HEK293T (cell line): ENCODE measurements around the gene GALK1.

Experiments
- CTCF ChIA-PET: fragments of 350-600 bp; formaldehyde crosslinking; extraction: SDS; loops from one replicate; lab custom pipeline; 2021; ENCODE audit warnings: antibody characterized with exemption, inconsistent platforms; lab: Yijun Ruan, JAX
- POLR2A ChIA-PET: fragments of 350-600 bp; formaldehyde crosslinking; extraction: SDS; loops from one replicate; lab custom pipeline; 2020; ENCODE audit warnings: antibody characterized with exemption, inconsistent platforms; lab: Yijun Ruan, JAX
- DNase-seq: peaks from one replicate; pipeline ENCODE4 v3.0.0; 2012; ENCODE audit warnings: mixed read lengths; ENCODE audit errors: extremely low spot score
- ARNT ChIP-seq: fragments of 450-650 bp; IDR thresholded peaks from 2 replicates; pipeline ENCODE4 v1.6.1; 2017; ENCODE audit warnings: mild to moderate bottlenecking
- BHLHE40 ChIP-seq: fragments of 450-650 bp; IDR thresholded peaks from 2 replicates; pipeline ENCODE4 v1.6.1; 2016; ENCODE audit warnings: mild to moderate bottlenecking, moderate library complexity, borderline replicate concordance
- CTBP1 ChIP-seq: fragments of 450-650 bp; IDR thresholded peaks from 2 replicates; pipeline ENCODE4 v1.6.1; 2016; ENCODE audit warnings: borderline replicate concordance
- ELF4 ChIP-seq: fragments of 450-650 bp; IDR thresholded peaks from 2 replicates; pipeline ENCODE4 v1.6.1; 2017; ENCODE audit warnings: antibody characterized with exemption
- FOXA1 ChIP-seq: fragments of 450-650 bp; IDR thresholded peaks from 2 replicates; pipeline ENCODE4 v1.6.1; 2016; ENCODE audit warnings: mild to moderate bottlenecking
- FOXK2 ChIP-seq: fragments of 450-650 bp; IDR thresholded peaks from 2 replicates; pipeline ENCODE4 v1.6.1; 2016; ENCODE audit warnings: mild to moderate bottlenecking
- FOXM1 ChIP-seq: fragments of 450-650 bp; IDR thresholded peaks from 2 replicates; pipeline ENCODE4 v1.6.1; 2017; ENCODE audit warnings: mild to moderate bottlenecking, borderline replicate concordance
- HDGF ChIP-seq: fragments of 450-650 bp; IDR thresholded peaks from 2 replicates; pipeline ENCODE4 v1.6.1; 2017; ENCODE audit warnings: antibody characterized with exemption, borderline replicate concordance
- L3MBTL2 ChIP-seq: fragments of 450-650 bp; conservative IDR thresholded peaks from 2 replicates; pipeline ENCODE4 v1.6.1; 2016; ENCODE audit warnings: mild to moderate bottlenecking
- LEF1 ChIP-seq: fragments of 450-650 bp; IDR thresholded peaks from 2 replicates; pipeline ENCODE4 v1.6.1; 2017; ENCODE audit warnings: mild to moderate bottlenecking, borderline replicate concordance
- NFRKB ChIP-seq: fragments of 450-650 bp; IDR thresholded peaks from 2 replicates; pipeline ENCODE4 v1.6.1; 2016; ENCODE audit warnings: mild to moderate bottlenecking, moderate library complexity
- PKNOX1 ChIP-seq: fragments of 450-650 bp; IDR thresholded peaks from 2 replicates; pipeline ENCODE4 v1.6.1; 2016
- SP1 ChIP-seq: fragments of 450-650 bp; IDR thresholded peaks from 2 replicates; pipeline ENCODE4 v1.6.1; 2017
- SUZ12 ChIP-seq: fragments of 450-650 bp; IDR thresholded peaks from 2 replicates; pipeline ENCODE4 v1.6.1; 2016; ENCODE audit warnings: mild to moderate bottlenecking
- TARDBP ChIP-seq: fragments of 450-650 bp; IDR thresholded peaks from 2 replicates; pipeline ENCODE4 v1.6.1; 2016
- ZNF384 ChIP-seq: fragments of 450-650 bp; IDR thresholded peaks from 2 replicates; pipeline ENCODE4 v1.6.1; 2016

GALK1 gene

GRCh38 chr17:75727391-75727790 lies 37.6 kb downstream of the GALK1 start:
- no peak for TF ChIP-seq TARDBP
- no peak for TF ChIP-seq PKNOX1
- TF ChIP-seq ARNT = no peak
- TF ChIP-seq L3MBTL2 = no peak
- TF ChIP-seq FOXM1 = no peak
- TF ChIP-seq ELF4 = no peak
- no peak for TF ChIP-seq CTBP1
- no peak for TF ChIP-seq HDGF
- no peak for TF ChIP-seq BHLHE40
- no peak for DNase-seq
- ChIA-PET CTCF (interaction anchor here (1.1 kb wide), 1 partner anchor 94 kb away, joined by 3 read pairs; the partner anchor contains the start of gene SMIM5), POLR2A (interaction anchor here (1.3 kb wide), 1 partner anchor 53 kb away, joined by 3 read pairs; no protein-coding TSS in a partner anchor)

- CTCF ChIA-PET = interaction anchor here (0.6 kb wide), 1 partner anchor 8 kb away, joined by 3 read pairs; no protein-coding TSS in a partner anchor
- POLR2A ChIA-PET = interaction anchor here (1.6 kb wide), 1 partner anchor 55 kb away, joined by 4 read pairs; no protein-coding TSS in a partner anchor
- TF ChIP-seq LEF1 (no peak), FOXA1 (no peak), ELF4 (no peak), NFRKB (no peak), ZNF384 (no peak), L3MBTL2 (no peak), ARNT (no peak), SP1 (no peak), SUZ12 (no peak), HDGF (no peak), BHLHE40 (no peak), CTBP1 (no peak), PKNOX1 (no peak), TARDBP (no peak), FOXM1 (no peak), FOXK2 (no peak)
- DNase-seq = no peak
Measured at GRCh38 chr17:75725504-75725903, 39.5 kb downstream of the GALK1 start.

- ChIA-PET POLR2A (interaction anchor here (1.6 kb wide), 1 partner anchor 56 kb away, joined by 4 read pairs; no protein-coding TSS in a partner anchor), CTCF (interaction anchor here (1.2 kb wide), 1 partner anchor 25 kb away, joined by 5 read pairs; no protein-coding TSS in a partner anchor)
- TF ChIP-seq SUZ12 (no peak), HDGF (no peak), ELF4 (no peak), L3MBTL2 (no peak), SP1 (no peak), BHLHE40 (no peak), TARDBP (no peak), ZNF384 (no peak), FOXM1 (no peak), NFRKB (no peak), FOXK2 (no peak), ARNT (no peak), PKNOX1 (no peak), FOXA1 (no peak), CTBP1 (no peak), LEF1 (no peak)
- no peak for DNase-seq
Measured at GRCh38 chr17:75724016-75725003, 40.7 kb downstream of the GALK1 start.

GRCh38 chr17:75723171-75723930 lies 41.6 kb downstream of the GALK1 start:
- CTCF ChIA-PET = interaction anchor here (1.2 kb wide), 1 partner anchor 26 kb away, joined by 5 read pairs; no protein-coding TSS in a partner anchor
- POLR2A ChIA-PET = no interaction called here
- no peak for DNase-seq
- TF ChIP-seq LEF1 = no peak
- TF ChIP-seq HDGF = no peak
- no peak for TF ChIP-seq PKNOX1
- no peak for TF ChIP-seq FOXK2
- TF ChIP-seq SUZ12 = no peak
- no peak for TF ChIP-seq ARNT
- no peak for TF ChIP-seq TARDBP
